ENCODE measurements around the gene USP8.
A peak's percentile ranks its signal among the peaks of the same experiment; 100 is the strongest.
"Not testable (repeated sequence)": the region's sequence is repeated elsewhere in the genome, so short reads cannot be mapped to it uniquely, and the experiment has no call there.

Gene USP8

GRCh38 chr15:50452927-50453326 is 28.7 kb downstream of the USP8 start:
- DNase-seq: peak; percentile 5

DNA sequence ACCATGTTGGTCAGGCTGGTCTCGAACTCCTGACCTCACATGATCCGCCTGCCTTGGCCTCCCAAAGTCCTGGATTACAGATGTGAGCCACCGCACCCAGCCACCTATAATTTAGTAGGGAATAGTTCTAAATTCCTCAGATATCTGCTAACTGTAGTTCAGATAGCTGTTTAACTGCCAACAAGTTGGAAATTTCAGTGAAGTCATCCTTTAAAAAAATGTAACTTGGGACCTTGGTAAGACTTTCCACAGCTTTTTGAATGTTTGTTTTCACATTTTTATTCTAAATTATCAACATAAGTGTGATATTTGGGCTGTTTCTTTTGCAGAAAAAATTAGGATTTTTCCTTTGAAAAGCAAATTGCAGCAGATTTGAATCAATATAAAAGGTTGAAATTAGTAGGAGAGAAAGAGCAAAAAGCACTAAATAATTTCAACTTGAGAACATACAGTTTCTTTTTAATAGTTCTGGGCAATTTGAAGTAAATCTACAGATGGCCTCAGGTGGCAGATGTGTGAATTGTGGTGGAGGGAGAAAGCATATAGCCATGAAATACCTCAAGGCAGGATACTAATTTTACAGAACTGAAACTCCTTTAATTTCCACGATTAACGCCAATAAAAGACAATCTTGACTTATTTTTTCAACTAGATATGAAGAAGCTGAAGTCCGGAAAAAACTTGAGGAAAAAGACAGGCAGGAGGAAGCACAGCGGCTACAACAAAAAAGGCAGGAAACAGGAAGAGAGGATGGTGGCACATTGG is 34.3 kb downstream of the USP8 start:
- no peak for DNase-seq

DNA sequence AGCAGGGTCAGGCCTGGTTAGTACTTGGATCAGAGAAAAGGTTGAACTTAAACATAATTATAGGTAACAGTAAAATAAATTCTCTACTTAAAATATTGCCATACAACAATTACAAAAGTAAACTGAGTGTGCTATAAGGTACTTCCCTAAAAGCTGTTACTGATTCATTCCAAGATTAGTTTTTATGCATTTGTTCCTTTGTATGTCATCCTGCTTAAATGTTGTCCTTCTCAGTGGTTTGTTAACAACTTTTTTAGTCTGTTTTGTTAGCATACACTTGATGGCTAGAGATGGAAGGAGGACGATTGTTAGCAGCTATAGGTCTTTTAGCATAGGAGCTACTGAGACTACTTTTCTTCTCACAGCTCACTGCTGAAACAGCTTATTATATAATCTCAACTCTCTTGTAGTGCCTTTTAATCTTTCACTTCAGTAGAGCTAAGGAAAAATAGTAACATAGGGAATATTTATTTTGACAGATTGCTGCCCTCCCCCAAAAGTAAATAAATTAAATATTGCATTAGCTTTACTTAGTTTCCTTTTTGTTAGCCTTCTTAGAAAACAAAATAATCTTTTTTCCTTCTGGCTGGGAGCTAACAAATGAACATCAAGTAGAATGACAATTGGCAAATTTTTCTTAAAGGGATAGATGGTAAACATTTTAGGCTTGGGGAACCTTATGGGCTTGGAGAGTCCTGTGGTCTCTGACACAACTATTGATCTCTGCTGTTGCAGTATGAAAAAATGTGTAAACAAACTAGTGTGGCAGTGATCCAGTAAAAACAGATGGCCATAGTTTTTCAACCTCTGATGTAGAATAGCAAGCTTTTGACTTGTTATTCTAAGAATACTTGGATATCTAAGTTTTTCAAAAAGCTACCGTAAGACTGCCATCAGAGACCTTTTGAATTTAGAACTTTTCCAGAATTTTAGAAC is 39.5 kb downstream of the USP8 start:
- no peak for DNase-seq

DNA sequence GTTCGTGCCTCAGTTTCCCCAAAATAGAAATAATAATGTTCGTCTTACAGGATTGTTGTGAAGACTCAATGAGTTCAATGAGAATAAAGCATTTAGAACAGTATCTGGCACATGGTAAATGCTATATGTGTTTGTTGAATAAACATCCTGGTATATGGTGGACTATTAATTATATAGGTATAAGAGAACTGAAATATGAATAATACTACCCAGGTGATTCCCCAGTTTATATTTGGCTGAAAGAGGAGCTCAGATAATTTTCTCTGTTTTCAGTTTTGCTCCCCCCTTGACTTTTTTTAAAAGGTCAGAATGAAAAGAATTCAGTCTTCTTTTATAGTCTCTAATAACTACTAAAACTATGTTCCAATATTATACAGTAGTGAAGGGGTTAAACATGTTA is 46.9 kb downstream of the USP8 start:
- no peak for DNase-seq

GRCh38 chr15:50476143-50476542 is 51.9 kb downstream of the USP8 start:
- DNase-seq: no peak

DNA sequence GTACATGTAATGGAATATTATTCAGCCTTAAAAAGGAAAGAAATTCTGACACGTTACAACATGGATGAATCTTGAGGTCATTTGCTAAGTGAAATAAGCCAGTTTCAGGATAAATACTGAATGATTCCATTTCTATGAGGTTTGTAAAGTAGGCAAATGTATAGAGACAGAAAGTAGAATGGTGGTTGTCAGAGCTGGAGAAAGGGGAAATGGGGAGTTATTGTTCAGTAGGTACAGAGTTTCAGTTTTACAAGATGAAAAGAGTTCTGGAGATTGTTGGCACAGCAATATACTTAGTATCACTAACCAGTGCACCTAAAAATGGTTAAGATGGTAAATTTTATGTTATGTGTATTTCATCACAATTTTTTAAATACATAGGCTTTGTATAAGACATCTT is 60.6 kb downstream of the USP8 start:
- DNase-seq: no peak

- DNase-seq: no peak
These were observed 61.2 kb downstream of the USP8 start for GRCh38 chr15:50485389-50485788.

GRCh38 chr15:50487287-50487686 is 63.1 kb downstream of the USP8 start:
- no peak for DNase-seq

- no peak for DNase-seq
These were observed 69.4 kb downstream of the USP8 start for GRCh38 chr15:50493625-50494024.

DNA sequence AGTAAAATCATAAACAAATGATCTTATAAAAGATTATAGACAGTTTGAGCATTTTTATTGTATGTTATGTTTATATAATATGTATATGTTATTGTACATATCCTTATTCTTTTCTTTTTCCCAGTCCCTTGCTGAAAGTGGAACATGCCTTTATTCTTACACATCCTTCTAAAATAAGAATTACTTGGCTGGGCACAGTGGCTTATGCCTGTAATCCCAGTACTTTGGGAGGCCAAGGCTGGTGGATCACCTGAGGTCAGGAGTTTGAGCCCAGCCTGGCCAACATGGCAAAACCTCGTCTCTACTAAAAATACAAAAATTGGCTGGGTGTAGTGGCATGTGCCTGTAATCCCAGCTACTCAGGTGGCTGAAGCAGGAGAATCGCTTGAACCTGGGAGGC is 70.3 kb downstream of the USP8 start:
- DNase-seq: not testable (repeated sequence)

GRCh38 chr15:50496692-50497091 is 72.5 kb downstream of the USP8 start:
- no peak for DNase-seq

GRCh38 chr15:50500352-50500751 is 76.1 kb downstream of the USP8 start:
- no peak for DNase-seq

GRCh38 chr15:50501815-50502214 is 77.6 kb downstream of the USP8 start:
- peak; percentile 10 for DNase-seq

DNA sequence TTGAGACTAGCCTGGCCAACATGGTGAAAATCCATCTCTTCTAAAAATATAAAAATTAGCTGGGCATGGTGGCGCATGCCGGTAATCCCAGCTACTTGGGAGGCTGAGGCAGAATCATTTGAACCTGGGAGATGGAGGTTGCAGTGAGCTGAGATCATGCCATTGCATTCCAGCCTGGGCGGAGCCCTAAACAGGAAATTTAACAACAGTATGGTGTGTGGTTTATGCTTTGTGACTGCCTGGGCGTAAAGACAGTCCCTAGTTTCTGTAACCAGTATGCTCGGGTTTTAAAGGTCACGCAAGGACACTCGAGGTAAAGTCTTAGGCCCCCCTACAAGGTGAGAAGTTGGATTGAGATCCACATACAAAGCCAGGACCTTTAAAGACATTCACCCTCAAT is 78.9 kb downstream of the USP8 start:
- DNase-seq: peak; percentile 29

- DNase-seq: not testable (repeated sequence)
These were observed 81.5 kb downstream of the USP8 start for GRCh38 chr15:50505656-50506055.

DNA sequence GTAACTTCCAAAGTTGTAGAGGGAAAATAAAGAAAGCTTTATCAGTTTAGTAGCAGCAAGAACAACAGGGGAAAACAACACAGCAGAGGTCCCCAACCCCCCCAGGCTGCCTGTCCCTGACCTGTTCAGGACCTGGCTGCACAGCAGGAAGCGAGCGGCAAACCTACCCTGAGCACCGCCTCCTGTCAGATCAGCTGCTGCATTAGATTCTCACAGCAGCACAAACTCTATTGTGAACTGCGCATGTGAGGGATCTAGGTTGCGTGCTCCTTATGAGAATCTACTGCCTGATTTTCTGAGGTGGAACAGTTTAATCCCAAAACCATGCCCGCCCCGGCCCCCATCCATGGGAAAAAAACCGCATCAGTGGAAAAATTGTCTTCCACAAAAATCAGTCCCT is 81.9 kb downstream of the USP8 start:
- DNase-seq: no peak

DNA sequence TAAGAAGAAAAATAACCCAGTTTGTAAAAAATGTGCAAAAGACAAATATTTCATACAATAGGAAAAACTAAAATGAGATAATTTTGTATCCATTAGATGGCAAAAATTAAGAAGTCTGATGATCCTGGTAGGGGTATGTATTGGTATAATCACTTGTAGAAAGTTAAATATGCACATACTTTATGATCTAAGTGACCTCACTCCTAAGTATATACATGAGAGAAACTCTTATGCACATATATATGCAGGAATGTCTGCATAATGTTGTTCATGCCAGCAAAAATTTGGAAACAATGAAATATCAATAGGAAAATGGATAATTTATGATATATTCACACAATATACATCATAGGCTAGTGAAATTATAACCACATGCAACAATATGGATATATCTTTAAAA is 88.8 kb downstream of the USP8 start:
- DNase-seq: no peak

DNA sequence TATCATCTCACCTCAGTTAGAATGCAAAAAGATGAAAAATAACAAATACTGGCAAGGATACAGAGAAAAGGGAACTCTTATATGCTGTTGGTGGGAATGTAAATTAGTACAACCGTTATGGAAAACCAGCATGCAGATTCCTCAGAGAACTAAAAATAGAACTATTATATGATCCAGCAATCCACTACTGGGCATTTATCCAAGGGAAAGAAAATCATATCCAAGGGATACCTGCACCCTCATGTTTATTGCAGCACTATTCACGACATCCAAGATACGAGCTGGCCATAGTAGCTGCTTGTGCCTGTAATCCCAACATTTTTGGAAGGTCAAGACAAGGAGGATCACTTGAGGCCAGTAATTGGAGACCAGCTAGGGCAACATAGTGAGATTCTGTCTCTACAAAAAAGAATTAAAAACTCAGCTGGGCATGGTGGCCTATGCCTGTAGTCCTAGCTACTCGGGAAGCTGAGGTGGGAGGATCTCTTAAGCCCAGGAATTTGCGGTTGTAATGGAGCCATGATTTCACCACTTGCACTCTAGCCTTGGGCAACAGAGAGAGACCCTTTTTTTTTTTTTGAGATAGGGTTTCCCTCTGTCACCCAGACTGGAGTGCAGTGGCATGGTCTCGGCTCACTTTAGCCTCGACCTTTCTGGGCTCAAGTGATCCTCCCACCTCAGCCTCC is 95.7 kb downstream of the USP8 start:
- no peak for DNase-seq

DNA sequence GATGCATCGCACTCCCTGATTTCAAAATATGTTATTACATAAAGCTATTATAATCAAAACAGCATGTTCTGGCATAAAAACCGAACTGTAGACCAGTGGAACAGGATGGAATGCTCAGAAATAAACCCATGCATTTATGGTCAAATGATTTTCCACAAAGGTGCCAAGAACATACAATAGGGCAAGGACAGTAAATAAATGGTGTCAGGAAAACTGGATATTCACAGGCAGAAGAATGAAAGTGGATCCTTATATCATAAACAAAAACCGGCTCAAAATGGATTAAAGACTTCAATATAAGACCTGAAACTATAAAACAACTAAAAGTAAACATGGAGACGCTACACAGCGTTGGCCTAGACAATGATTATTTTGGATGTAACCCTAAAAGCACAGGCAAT is 99.6 kb downstream of the USP8 start:
- no peak for DNase-seq

DNA sequence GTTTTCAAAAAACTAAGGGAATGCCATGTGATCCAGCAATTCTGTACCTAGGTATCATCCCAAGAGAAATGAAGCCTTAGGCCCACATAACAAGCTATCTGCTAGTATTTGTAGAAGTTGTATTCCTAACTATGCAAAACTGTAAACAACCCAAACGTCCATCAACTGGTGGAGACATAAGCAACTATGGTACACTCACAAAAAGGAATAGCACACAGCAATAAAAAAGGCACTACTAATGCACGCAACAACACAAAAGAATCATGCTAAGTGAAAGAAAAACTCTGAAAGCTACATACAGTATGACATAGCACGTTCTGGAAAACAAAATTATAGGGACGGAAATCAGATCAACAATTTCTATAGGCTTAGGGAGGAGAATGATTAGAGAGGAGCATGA is 107.0 kb downstream of the USP8 start:
- no peak for DNase-seq

DNA sequence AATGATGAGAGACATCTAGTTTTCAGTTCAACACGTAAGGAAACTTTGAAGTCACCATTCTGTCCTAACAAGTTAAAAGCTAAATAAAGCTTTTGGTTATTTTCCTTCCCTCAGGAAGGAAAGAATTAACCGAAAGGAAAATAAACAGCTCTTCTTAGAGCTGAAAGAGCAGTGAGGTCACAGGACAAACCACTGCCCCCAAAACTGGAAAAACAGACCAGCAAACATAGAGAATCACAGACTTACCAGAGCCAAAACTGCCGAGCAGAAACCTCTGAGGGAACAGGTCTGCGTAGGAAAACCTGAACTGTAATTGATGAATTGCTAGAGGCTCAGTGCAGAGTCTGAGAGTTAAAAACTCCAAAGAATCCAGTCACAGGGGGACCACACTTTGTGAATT is 107.6 kb downstream of the USP8 start:
- no peak for DNase-seq

DNA sequence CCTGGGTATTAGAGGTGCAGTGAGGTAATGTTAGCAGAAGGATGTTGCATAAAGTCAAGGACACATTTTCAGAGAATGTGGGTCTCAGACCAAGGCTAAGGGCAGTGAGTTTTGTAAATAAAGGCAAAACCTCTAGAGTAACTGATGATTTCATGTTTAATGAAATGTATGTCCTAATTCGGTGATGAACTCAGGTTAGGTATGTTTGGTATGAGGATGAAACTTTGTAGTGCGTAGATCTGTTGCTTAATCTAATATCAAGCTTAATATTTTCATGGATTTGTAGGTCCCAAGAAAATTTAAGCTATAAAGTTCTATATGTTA is 118.6 kb downstream of the USP8 start:
- DNase-seq: no peak

DNA sequence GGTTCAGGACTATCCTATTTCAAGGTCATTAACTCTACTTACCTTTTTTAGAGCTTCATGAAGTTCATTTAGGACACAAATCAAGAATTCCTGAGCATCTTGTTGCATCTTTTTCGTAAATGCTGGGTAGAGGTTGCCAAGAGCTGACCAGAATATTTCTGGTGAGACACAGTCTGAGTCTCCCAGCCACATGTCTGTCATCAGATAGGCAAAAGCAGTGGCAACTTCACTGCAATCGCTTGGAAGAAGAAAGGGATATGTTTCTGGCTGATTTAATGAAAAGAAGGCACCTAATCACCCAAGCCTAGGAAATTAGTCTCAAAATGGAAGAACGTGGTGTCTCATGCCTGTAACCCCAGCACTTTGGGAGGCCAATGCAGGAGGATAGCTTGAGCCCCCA is 119.4 kb downstream of the USP8 start:
- DNase-seq: no peak

GRCh38 chr15:50544368-50544767 is 120.2 kb downstream of the USP8 start:
- DNase-seq: peak; percentile 20

All from hematopoietic multipotent progenitor cell treated with erythropoietin and hydrocortisone succinate and interleukin-3 and kit ligand, for 4 days (in vitro differentiated cells).